GM13977 (cell line): ENCODE measurements around the gene NACAD.

Experiments
- DNase-seq: peaks from one replicate; pipeline ENCODE4 v3.0.0; 2012; ENCODE audit warnings: low spot score
- CTCF ChIP-seq: IDR thresholded peaks from 2 replicates; pipeline ENCODE4 v1.5.1; 2012; ENCODE audit warnings: mild to moderate bottlenecking, control low read depth; ENCODE audit not compliant: insufficient read depth; ENCODE audit errors: extremely low read depth, missing control alignments
- in situ Hi-C: fragments of 300-500 bp; cut with MboI; formaldehyde crosslinking; loops from one replicate; pipeline ENCODE4 v1.12.0; 2022; ENCODE audit warnings: low sequenced_read_pairs, low pct_unique_long_range_greater_than_20kb, mixed read lengths, inconsistent platforms; ENCODE audit not compliant: unreplicated experiment

Gene NACAD

GRCh38 chr7:45107356-45107755 is 18.6 kb upstream of the NACAD start:
- DNase-seq: no peak
- in situ Hi-C loops: no loop called here
- TF ChIP-seq CTCF: no peak

GRCh38 chr7:45106820-45107219 is 18.1 kb upstream of the NACAD start:
- in situ Hi-C loops: no loop called here
- TF ChIP-seq CTCF: no peak
- no peak for DNase-seq

GRCh38 chr7:45105588-45106188 is 16.9 kb upstream of the NACAD start:
- no peak for TF ChIP-seq CTCF
- no peak for DNase-seq
- in situ Hi-C loops: no loop called here

GRCh38 chr7:45104844-45105587 is 16.2 kb upstream of the NACAD start:
- no peak for TF ChIP-seq CTCF
- DNase-seq: no peak

GRCh38 chr7:45103958-45104843 is 15.4 kb upstream of the NACAD start:
- DNase-seq: no peak
- TF ChIP-seq CTCF: no peak
- in situ Hi-C loops: no loop called here

More at GRCh38 chr7:45104844-45105587, 16.2 kb upstream of the NACAD start:
- in situ Hi-C loops: no loop called here

- in situ Hi-C loops: no loop called here
- DNase-seq: no peak
- TF ChIP-seq CTCF: no peak
Observed at GRCh38 chr7:45102785-45103712, 14.3 kb upstream of the NACAD start.
